Thyroid gland (tissue), 4 donors: ENCODE measurements around the gene DLG1. TPM values are rescaled to one million over a fixed set of nuclear protein-coding genes. Genes with fewer than 3 reads are reported as not detected.
"Not testable (repeated sequence)": the region's sequence is repeated elsewhere in the genome, so short reads cannot be mapped to it uniquely, and the experiment has no call there.

Experiments
- DNase-seq, 2 donors: peaks; one replicate each; pipeline ENCODE4 v3.0.0-alpha.2; 2019
- H3K27ac ChIP-seq, 3 donors: fragments of 200-600 bp; sonication (generic); 1 replicate in 2 of 3; 2 replicates in 1 of 3; pipeline ENCODE4 v1.5.1; 2016 to 2019; ENCODE audit warnings: mild to moderate bottlenecking in 1 of 3, moderate library complexity in 1 of 3
- H3K27me3 ChIP-seq: fragments of 200-600 bp; sonication (generic); one replicate; pipeline ENCODE4 v1.5.1; 2019
- H3K36me3 ChIP-seq, 2 donors: fragments of 200-600 bp; sonication (generic); one replicate each; pipeline ENCODE4 v1.5.1; 2016 to 2019
- H3K4me1 ChIP-seq, 2 donors: fragments of 200-600 bp; sonication (generic); one replicate each; pipeline ENCODE4 v1.5.1; 2017 to 2019
- H3K4me3 ChIP-seq, 3 donors: fragments of 200-600 bp; sonication (generic); replicated peaks in 1 of 3; 1 replicate in 2 of 3; 2 replicates in 1 of 3; pipeline ENCODE4 v1.5.1; 2016; ENCODE audit warnings: mild to moderate bottlenecking in 1 of 3
- H3K9me3 ChIP-seq: fragments of 200-600 bp; sonication (generic); one replicate; pipeline ENCODE4 v1.5.1; 2017
- CTCF ChIP-seq, 6 experiments: fragments of 200-600 bp in 3 of 6; fragments of 450-650 bp in 3 of 6; sonication (generic) in 3 of 6; IDR thresholded peaks; one replicate each; pipeline ENCODE4 v1.5.1; 2016 to 2019; ENCODE audit warnings: antibody characterized with exemption in 6 of 6, mild to moderate bottlenecking in 2 of 6, inconsistent platforms in 1 of 6, moderate library complexity in 1 of 6
- POLR2A ChIP-seq, 2 donors: fragments of 450-650 bp; IDR thresholded peaks; one replicate each; pipeline ENCODE4 v1.6.1; 2017; ENCODE audit warnings: antibody characterized with exemption in 2 of 2, mild to moderate bottlenecking in 2 of 2, moderate library complexity in 1 of 2
- WGBS, 2 donors: methylation state at CpG; one replicate each; pipeline ENCODE4 v1.1.5; 2017; 5-methylcytosine and 5-hydroxymethylcytosine counted together
- intact Hi-C: fragments of 100-400 bp; cut with DNase I; formaldehyde crosslinking; loops from one replicate; pipeline ENCODE4 v1.15.1; 2023
- total RNA-seq, 4 donors: library from RNA; depleted of rRNA; stranded (reverse); fragments of >200 nt; gene quantifications; one replicate each; pipeline ENCODE4 v1.2.3, GENCODE V29; 2016

The DLG1 gene
- total RNA-seq, 4 donors from 2014 or later, result 111 to 233 (median 174) TPM

GRCh38 chr3:197281849-197282248 is 16.6 kb downstream of the DLG1 start:
- 95 to 100% methylated on average over 1 of the region's 1 CpG for WGBS, 2 donors
- no peak for DNase-seq
- Histone ChIP-seq H3K27me3 (no peaks in the 10 kb centered on the region), H3K9me3 (no peaks in the 10 kb centered on the region), H3K4me3 (no peak overlapping the region), H3K4me1 (no peaks in the 10 kb centered on the region), H3K36me3 (peaks cover 6 to 11% of the 10 kb centered on the region in 2 donors), H3K27ac (no peak overlapping the region)
- no peak for TF ChIP-seq CTCF (IDR thresholded peaks at IDR 0.05)
- no peak for TF ChIP-seq POLR2A (IDR thresholded peaks at IDR 0.05)
- intact Hi-C loops, result no loop called here

- DNase-seq, result no peak
- intact Hi-C loops, result no loop called here
- TF ChIP-seq POLR2A (IDR thresholded peaks at IDR 0.05) (no peak), CTCF (IDR thresholded peaks at IDR 0.05) (no peak)
- Histone ChIP-seq H3K4me1 (peaks cover 0 to 4% of the 10 kb centered on the region in 2 donors), H3K27me3 (no peaks in the 10 kb centered on the region), H3K4me3 (no peak overlapping the region), H3K36me3 (peaks cover 0 to 11% of the 10 kb centered on the region in 2 donors), H3K27ac (no peak overlapping the region), H3K9me3 (no peaks in the 10 kb centered on the region)
Observed at GRCh38 chr3:197280156-197280555, 18.3 kb downstream of the DLG1 start.

- peaks cover 0 to 11% of the 10 kb centered on the region in 2 donors for H3K36me3 ChIP-seq
- no peak for DNase-seq
- intact Hi-C loops, result no loop called here
- no peaks in the 10 kb centered on the region for H3K27me3 ChIP-seq
- peaks cover 0 to 11% of the 10 kb centered on the region in 2 donors for H3K4me1 ChIP-seq
- no peaks in the 10 kb centered on the region for H3K9me3 ChIP-seq
- no peak for TF ChIP-seq CTCF (IDR thresholded peaks at IDR 0.05)
- TF ChIP-seq POLR2A (IDR thresholded peaks at IDR 0.05), result no peak
- no peak overlapping the region for H3K27ac ChIP-seq
- H3K4me3 ChIP-seq, result no peak overlapping the region
Observed at GRCh38 chr3:197278933-197279332, 19.5 kb downstream of the DLG1 start.

- DNase-seq, H3K36me3 ChIP-seq, H3K27ac ChIP-seq, H3K27me3 ChIP-seq, intact Hi-C loops, H3K9me3 ChIP-seq, H3K4me3 ChIP-seq: not testable (repeated sequence)
- H3K4me1 ChIP-seq, result peaks cover 0 to 11% of the 10 kb centered on the region in 2 donors
- WGBS, 2 donors, result 97 to 98% methylated on average over 8 of the region's 8 CpGs
Observed at GRCh38 chr3:197276808-197277207, 21.6 kb downstream of the DLG1 start.

- intact Hi-C loops, result no loop called here
- Histone ChIP-seq H3K27me3 (no peaks in the 10 kb centered on the region), H3K4me1 (peaks cover 8 to 25% of the 10 kb centered on the region in 2 donors), H3K4me3 (no peak overlapping the region), H3K9me3 (no peaks in the 10 kb centered on the region), H3K27ac (no peak overlapping the region), H3K36me3 (no peaks in the 10 kb centered on the region)
- WGBS, 2 donors, result 62 to 76% methylated on average over 4 of the region's 4 CpGs
- no peak for DNase-seq
- no peak for TF ChIP-seq POLR2A (IDR thresholded peaks at IDR 0.05)
- no peak for TF ChIP-seq CTCF (IDR thresholded peaks at IDR 0.05)
Observed at GRCh38 chr3:197270558-197271317, 27.7 kb downstream of the DLG1 start.
